GM23338 (cell line): Measurements from ENCODE around the gene BMP5. TPM values are rescaled to one million over a fixed set of nuclear protein-coding genes. Genes with fewer than 3 reads are reported as not detected.

Experiments used
- ATAC-seq: fragments of 200-7000 bp; cut with Tn5 transposase; 3 replicates; pipeline ENCODE4 v1.9.1; 2020
- DNase-seq: peaks from one replicate; pipeline ENCODE4 v3.0.0-alpha.2; 2015; ENCODE audit warnings: low spot score
- H2AFZ ChIP-seq: fragments of 200-600 bp; sonication (generic); 2 replicates; pipeline ENCODE4 v1.8.0; 2016; ENCODE audit warnings: antibody characterized with exemption, mild to moderate bottlenecking, moderate library complexity
- H3F3A ChIP-seq: fragments of 200-600 bp; sonication (generic); replicated peaks from 2 replicates; pipeline ENCODE4 v1.8.0; 2017; ENCODE audit warnings: antibody characterized with exemption, mixed run types, low read depth
- H3K27ac ChIP-seq: fragments of 200-600 bp; sonication (generic); 2 replicates; pipeline ENCODE4 v1.6.1; 2016; ENCODE audit warnings: low read depth
- H3K27me3 ChIP-seq: fragments of 200-600 bp; sonication (generic); 2 replicates; pipeline ENCODE4 v1.8.0; 2016; ENCODE audit warnings: mild to moderate bottlenecking, mixed run types, moderate library complexity; ENCODE audit not compliant: insufficient read depth
- H3K36me3 ChIP-seq: fragments of 200-600 bp; sonication (generic); 2 replicates; pipeline ENCODE4 v1.8.0; 2016; ENCODE audit warnings: mild to moderate bottlenecking; ENCODE audit not compliant: insufficient read depth
- H3K4me1 ChIP-seq: fragments of 200-600 bp; sonication (generic); 2 replicates; pipeline ENCODE4 v1.8.0; 2016; ENCODE audit warnings: mild to moderate bottlenecking, moderate library complexity; ENCODE audit not compliant: insufficient read depth
- H3K4me2 ChIP-seq: fragments of 200-600 bp; sonication (generic); 2 replicates; pipeline ENCODE4 v1.7.1; 2017; ENCODE audit warnings: mixed run types
- H3K4me3 ChIP-seq: fragments of 200-600 bp; sonication (generic); 2 replicates; pipeline ENCODE4 v1.6.1; 2016; ENCODE audit warnings: mixed run types
- H3K79me2 ChIP-seq: fragments of 200-600 bp; sonication (generic); replicated peaks from 2 replicates; pipeline ENCODE4 v1.8.0; 2017; ENCODE audit warnings: mild to moderate bottlenecking; ENCODE audit not compliant: insufficient read depth
- H3K9me2 ChIP-seq: fragments of 200-600 bp; sonication (generic); 2 replicates; pipeline ENCODE4 v1.8.0; 2017; ENCODE audit not compliant: insufficient read depth
- H4K20me1 ChIP-seq: fragments of 200-600 bp; sonication (generic); replicated peaks from 2 replicates; pipeline ENCODE4 v1.8.0; 2017; ENCODE audit warnings: mild to moderate bottlenecking; ENCODE audit not compliant: insufficient read depth
- H3K27ac Mint-ChIP-seq: 2 replicates; pipeline ENCODE4 v1.8.0; 2020; ENCODE audit warnings: inconsistent platforms, mild to moderate bottlenecking, moderate library complexity, mixed read lengths
- H3K27me3 Mint-ChIP-seq: 3 replicates; pipeline ENCODE4 v1.8.0; 2022; ENCODE audit warnings: low read depth, mild to moderate bottlenecking, moderate library complexity, mixed read lengths, inconsistent platforms; ENCODE audit not compliant: insufficient read depth, poor library complexity
- H3K36me3 Mint-ChIP-seq: 3 replicates; pipeline ENCODE4 v1.8.0; 2021; ENCODE audit warnings: low read depth, mild to moderate bottlenecking, inconsistent platforms, moderate library complexity, mixed read lengths
- H3K4me1 Mint-ChIP-seq: 3 replicates; pipeline ENCODE4 v1.8.0; 2020; ENCODE audit warnings: mild to moderate bottlenecking, inconsistent platforms, mixed read lengths
- H3K4me3 Mint-ChIP-seq: 3 replicates; pipeline ENCODE4 v1.8.0; 2021; ENCODE audit warnings: moderate library complexity, mild to moderate bottlenecking, inconsistent platforms, mixed read lengths
- H3K9me3 Mint-ChIP-seq: 3 replicates; pipeline ENCODE4 v1.8.0; 2020; ENCODE audit warnings: moderate library complexity, mild to moderate bottlenecking, inconsistent platforms, mixed read lengths
- EZH2 ChIP-seq: fragments of 200-600 bp; sonication (generic); IDR thresholded peaks from one replicate; pipeline ENCODE4 v1.8.0; 2017; ENCODE audit warnings: antibody characterized with exemption, mild to moderate bottlenecking, low read depth; ENCODE audit not compliant: unreplicated experiment
- EZH2phosphoT487 ChIP-seq: fragments of 200-600 bp; sonication (generic); IDR thresholded peaks from one replicate; pipeline ENCODE4 v1.8.1; 2018; ENCODE audit warnings: antibody characterized with exemption; ENCODE audit not compliant: unreplicated experiment
- JUNB ChIP-seq: IDR thresholded peaks from one replicate; pipeline ENCODE4 v1.6.1; 2016; ENCODE audit warnings: antibody characterized with exemption; ENCODE audit not compliant: unreplicated experiment
- NANOG ChIP-seq: IDR thresholded peaks from 2 replicates; pipeline ENCODE4 v1.6.1; 2016; ENCODE audit warnings: antibody characterized with exemption, borderline replicate concordance
- REST ChIP-seq: IDR thresholded peaks from one replicate; pipeline ENCODE4 v1.6.1; 2018; ENCODE audit warnings: antibody characterized with exemption; ENCODE audit not compliant: unreplicated experiment
- ZNF114 ChIP-seq: fragments of 250-450 bp; sonication (Bioruptor Pico); IDR thresholded peaks from 2 replicates; pipeline ENCODE4 v1.5.0; 2020; ENCODE audit warnings: mild to moderate bottlenecking, moderate library complexity
- ZNF331 ChIP-seq: fragments of 250-450 bp; sonication (Bioruptor Pico); IDR thresholded peaks from 2 replicates; pipeline ENCODE4 v1.5.0; 2020; ENCODE audit warnings: low read depth, mild to moderate bottlenecking, moderate library complexity
- ZNF462 ChIP-seq: fragments of 250-450 bp; sonication (Bioruptor Pico); IDR thresholded peaks from 2 replicates; pipeline ENCODE4 v1.5.0; 2020; ENCODE audit warnings: mild to moderate bottlenecking, moderate library complexity
- polyA plus RNA-seq: library from polyadenylated mRNA; unstranded; fragments of >200 nt; fragmentation: Nextera tagmentation; extraction: Ambion mirVana; gene quantifications from 2 replicates; pipeline ENCODE4 v1.2.1, GENCODE V29; 2016
- total RNA-seq: library from RNA; depleted of rRNA; stranded (reverse); fragments of >200 nt; shearing (Covaris generic); gene quantifications from 2 replicates; pipeline ENCODE4 v1.2.3, GENCODE V29; 2014

Gene BMP5
- total and polyA plus RNA-seq, 2 experiments from 2014 or later, result 0.06 to 0.07 TPM

- TF ChIP-seq NANOG, result no peak
- TF ChIP-seq EZH2, result no peak
- no peak for TF ChIP-seq JUNB
- no peak for TF ChIP-seq ZNF331
These were observed 53.4 kb downstream of the BMP5 start (continued) for GRCh38 chr6:55822005-55822404.

DNA sequence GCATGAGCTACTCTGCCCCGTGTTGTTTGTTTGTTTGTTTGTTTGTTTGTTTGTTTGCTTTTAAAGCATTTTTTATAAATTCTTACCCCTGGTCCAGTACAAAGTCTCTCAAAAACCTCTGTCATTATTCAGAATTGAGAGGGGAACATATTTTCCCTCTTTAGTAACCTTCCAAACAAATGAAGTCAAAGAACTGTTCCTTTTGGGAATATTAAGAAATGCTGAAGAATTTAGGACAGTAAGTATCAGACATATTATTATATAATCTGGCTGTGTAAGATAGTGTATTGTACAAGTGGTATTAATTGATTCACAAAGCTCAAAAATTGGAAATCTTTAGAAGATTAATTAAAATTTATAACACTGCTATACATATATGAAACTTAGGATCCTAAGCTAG lies 54.7 kb downstream of the BMP5 start:
- Histone ChIP-seq H3K27me3 (no peaks in the 10 kb centered on the region), H3K4me3 (no peak overlapping the region), H3K79me2 (no peaks in the 10 kb centered on the region), H3K36me3 (no peaks in the 10 kb centered on the region), H3K9me2 (no peaks in the 10 kb centered on the region), H3K4me1 (no peaks in the 10 kb centered on the region), H4K20me1 (no peaks in the 10 kb centered on the region), H3F3A (no peaks in the 10 kb centered on the region), H2AFZ (no peak overlapping the region), H3K4me2 (no peak overlapping the region), H3K27ac (no peak overlapping the region)
- no peak for DNase-seq
- Mint-ChIP-seq H3K27me3 (no peaks in the 10 kb centered on the region), H3K4me3 (no peak overlapping the region), H3K36me3 (no peaks in the 10 kb centered on the region), H3K4me1 (no peaks in the 10 kb centered on the region), H3K27ac (no peak overlapping the region), H3K9me3 (no peaks in the 10 kb centered on the region)
- TF ChIP-seq ZNF462 (no peak), REST (no peak), EZH2phosphoT487 (no peak), ZNF114 (CRISPR knock-in tag) (no peak), ZNF331 (no peak)
- no peak for ATAC-seq
